Ramos (cell line): Measurements from ENCODE around the gene ZHX3.

Source experiments
- in situ Hi-C: fragments of 300-500 bp; cut with MboI; formaldehyde crosslinking; loops from one replicate; pipeline ENCODE4 v1.14.3; 2022; ENCODE audit warnings: low sequenced_read_pairs; ENCODE audit not compliant: unreplicated experiment

The ZHX3 gene

GRCh38 chr20:41317546-41318270 lies at the start of gene ZHX3:
ZHX3 (minus strand) TSS chr20:41317731; CDS start chr20:41204916, 112,815 bp downstream.
- in situ Hi-C loops: no loop called here

GRCh38 chr20:41367393-41367695 lies 49.8 kb upstream of the ZHX3 start:
- in situ Hi-C loops: no loop called here

- in situ Hi-C loops: no loop called here
These were observed 49.2 kb upstream of the ZHX3 start, which contains the start of gene EMILIN3 for GRCh38 chr20:41366546-41367392. EMILIN3 (minus strand) TSS chr20:41366818; CDS start chr20:41366634, 184 bp downstream.

GRCh38 chr20:41365777-41366545 lies 48.4 kb upstream of the ZHX3 start:
- in situ Hi-C loops: no loop called here

- in situ Hi-C loops: no loop called here
These were observed 47.6 kb upstream of the ZHX3 start for GRCh38 chr20:41364967-41365765.

GRCh38 chr20:41364236-41364855 lies 46.8 kb upstream of the ZHX3 start:
- in situ Hi-C loops: no loop called here

GRCh38 chr20:41363601-41364000 lies 46.1 kb upstream of the ZHX3 start:
- in situ Hi-C loops: no loop called here

- in situ Hi-C loops: no loop called here
These were observed 45.2 kb upstream of the ZHX3 start for GRCh38 chr20:41362748-41363140.

GRCh38 chr20:41361757-41362747 lies 44.5 kb upstream of the ZHX3 start:
- in situ Hi-C loops: no loop called here

- in situ Hi-C loops: no loop called here
These were observed 43.6 kb upstream of the ZHX3 start for GRCh38 chr20:41360831-41361756.

GRCh38 chr20:41359541-41360011 lies 42.0 kb upstream of the ZHX3 start:
- in situ Hi-C loops: no loop called here

- in situ Hi-C loops: no loop called here
These were observed 41.2 kb upstream of the ZHX3 start for GRCh38 chr20:41358717-41359116.

GRCh38 chr20:41358230-41358629 lies 40.7 kb upstream of the ZHX3 start:
- in situ Hi-C loops: no loop called here

GRCh38 chr20:41357424-41358163 lies 40.1 kb upstream of the ZHX3 start:
- in situ Hi-C loops: no loop called here

- in situ Hi-C loops: no loop called here
These were observed 39.4 kb upstream of the ZHX3 start for GRCh38 chr20:41356951-41357350.

GRCh38 chr20:41355598-41356203 lies 38.2 kb upstream of the ZHX3 start:
- in situ Hi-C loops: no loop called here
